ENCODE data around the gene CALCOCO1.
A peak's percentile ranks its signal among the peaks of the same experiment; 100 is the strongest.
"Not testable (repeated sequence)": the region's sequence is repeated elsewhere in the genome, so short reads cannot be mapped to it uniquely, and the experiment has no call there.

Gene CALCOCO1, protein sequence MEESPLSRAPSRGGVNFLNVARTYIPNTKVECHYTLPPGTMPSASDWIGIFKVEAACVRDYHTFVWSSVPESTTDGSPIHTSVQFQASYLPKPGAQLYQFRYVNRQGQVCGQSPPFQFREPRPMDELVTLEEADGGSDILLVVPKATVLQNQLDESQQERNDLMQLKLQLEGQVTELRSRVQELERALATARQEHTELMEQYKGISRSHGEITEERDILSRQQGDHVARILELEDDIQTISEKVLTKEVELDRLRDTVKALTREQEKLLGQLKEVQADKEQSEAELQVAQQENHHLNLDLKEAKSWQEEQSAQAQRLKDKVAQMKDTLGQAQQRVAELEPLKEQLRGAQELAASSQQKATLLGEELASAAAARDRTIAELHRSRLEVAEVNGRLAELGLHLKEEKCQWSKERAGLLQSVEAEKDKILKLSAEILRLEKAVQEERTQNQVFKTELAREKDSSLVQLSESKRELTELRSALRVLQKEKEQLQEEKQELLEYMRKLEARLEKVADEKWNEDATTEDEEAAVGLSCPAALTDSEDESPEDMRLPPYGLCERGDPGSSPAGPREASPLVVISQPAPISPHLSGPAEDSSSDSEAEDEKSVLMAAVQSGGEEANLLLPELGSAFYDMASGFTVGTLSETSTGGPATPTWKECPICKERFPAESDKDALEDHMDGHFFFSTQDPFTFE

DNA sequence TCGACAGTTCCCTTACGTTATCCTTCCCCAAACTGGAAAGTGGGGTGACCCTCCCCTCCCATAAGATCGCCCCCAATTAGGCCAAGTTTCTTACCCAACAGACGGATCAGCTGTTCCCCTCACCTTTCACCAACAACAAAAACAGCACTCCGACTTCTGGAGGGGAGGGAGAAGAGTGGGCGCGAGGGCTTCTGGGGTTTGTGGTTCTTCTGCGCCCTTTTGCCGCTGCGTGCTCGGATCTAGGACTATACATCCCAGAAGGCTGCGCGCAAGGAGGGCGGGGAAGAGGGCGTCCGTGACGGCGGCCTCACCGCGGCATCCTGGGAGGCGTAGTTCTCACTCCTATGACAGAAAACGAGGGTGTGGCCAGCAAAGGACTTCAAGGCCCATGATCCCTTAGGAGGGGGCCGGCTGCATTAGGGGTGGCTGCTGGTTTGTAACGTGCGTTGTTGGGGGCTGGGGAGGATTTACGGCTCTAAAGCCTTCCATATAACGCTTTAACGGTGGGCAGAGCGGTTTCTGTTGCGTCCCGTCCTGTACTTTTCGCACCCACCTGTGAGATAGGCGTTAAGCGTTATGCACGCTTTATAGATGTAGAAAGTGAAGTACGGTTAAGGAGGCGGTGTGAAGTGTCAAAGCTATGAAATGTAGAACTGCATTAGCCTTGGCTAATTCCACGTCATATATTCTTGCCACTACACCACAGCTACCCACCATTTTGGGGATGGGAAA, at the start of gene CALCOCO1:
TSS of gene CALCOCO1 (minus strand) at position 143 of the 732 bp plus-strand sequence. CDS start 2,210 bp downstream, outside the sequence.
- DNase-seq = peak; percentile 97

- no peak for DNase-seq
Measured at GRCh38 chr12:53776872-53777271, 49.6 kb upstream of the CALCOCO1 start.

- no peak for DNase-seq
Measured at GRCh38 chr12:53775478-53776145, 48.4 kb upstream of the CALCOCO1 start.

DNA sequence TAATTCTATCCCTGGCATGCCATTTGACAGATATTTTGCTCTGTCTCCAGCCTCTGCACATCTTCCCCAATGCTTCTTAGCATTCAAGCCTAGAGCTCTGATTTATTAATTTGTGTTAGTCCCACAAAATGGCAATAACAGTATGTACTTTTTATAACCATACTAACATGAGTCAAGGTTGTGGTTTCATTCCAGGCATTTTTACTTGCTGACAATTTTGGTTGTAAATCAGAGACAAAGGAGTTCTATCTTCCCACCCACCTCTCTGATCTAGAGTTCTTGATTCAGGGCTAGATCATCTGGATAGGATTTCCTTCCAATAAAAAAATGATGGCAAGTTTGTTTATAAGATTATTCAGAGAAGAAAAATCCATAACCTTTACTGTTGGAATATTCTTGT, 43.0 kb upstream of the CALCOCO1 start:
- DNase-seq = no peak

GRCh38 chr12:53768976-53769375, 41.7 kb upstream of the CALCOCO1 start:
- no peak for DNase-seq

DNA sequence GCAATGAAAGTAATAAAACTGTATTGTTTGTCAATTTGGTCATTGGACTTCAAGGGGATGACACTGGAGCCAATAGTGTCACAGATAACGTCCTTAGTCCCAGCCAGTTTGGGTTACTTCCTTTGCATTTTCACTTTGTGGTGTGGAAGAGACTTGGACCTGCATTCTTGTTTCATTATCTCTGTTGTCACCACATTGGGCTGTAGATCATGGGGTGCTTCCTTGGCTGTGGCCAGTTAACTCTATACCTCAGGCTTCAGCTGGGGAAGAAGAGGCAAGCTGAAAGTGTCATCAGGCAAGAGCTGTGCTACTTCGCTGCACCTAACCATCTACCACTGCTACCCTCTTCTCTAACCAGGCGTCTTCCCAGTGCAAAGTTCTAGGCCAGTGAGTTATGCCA, 39.6 kb upstream of the CALCOCO1 start:
- DNase-seq = no peak

DNA sequence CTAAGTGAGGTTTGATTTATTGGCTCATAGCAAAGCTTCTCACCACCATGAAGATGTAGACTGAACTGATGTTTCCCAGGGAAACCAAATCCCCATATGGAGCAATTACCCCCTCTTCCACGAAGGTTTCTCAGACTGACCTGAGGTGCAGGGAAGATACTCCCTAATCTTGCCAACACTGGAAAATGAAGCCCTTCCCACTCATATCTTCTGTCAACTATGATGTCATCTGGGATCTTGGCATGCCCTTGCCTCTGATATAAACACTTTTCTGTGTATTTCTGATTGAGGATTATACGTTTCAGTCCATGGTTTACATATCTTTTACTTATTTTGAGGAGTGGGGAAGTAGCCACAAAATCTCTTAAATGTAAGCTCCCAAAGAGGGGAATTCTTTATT, 38.6 kb upstream of the CALCOCO1 start:
- no peak for DNase-seq

DNA sequence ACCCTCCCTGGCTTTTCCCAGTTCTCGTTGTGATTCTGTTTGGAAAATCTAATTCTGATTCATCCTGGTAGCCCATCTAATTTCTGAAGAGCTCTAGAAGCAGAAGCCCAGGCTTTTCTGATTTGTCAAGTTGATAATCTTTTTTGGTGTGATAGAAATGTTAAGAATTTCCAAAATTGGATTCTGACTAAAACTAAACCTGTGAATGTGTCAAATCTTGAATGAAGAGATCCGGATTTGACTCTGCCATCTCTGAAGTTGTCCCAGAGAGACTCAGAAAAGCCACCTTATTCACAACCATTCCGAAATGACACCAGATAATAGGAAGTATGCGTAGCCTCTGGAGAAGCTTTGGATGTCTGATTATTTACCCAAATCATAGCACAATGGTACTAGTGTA, 37.4 kb upstream of the CALCOCO1 start:
- no peak for DNase-seq

DNA sequence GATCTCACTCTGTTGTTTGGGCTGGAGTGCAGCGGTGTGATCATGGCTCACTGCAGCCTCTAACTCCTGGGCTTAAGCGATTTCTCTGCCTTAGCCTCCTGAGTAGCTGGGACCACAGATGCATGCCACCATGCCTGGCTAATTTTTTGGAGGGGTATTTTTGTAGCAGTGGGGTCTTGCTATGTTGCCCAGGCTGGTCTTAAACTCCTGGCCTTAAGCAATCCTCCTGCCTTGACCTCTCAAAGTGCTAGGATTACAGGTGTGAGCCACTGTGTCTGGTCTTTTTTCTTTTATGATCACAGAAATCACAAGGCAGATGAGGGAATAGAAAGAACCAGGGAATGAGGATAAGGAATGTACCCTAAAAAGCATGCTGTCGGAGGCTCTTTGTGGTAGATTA, 35.5 kb upstream of the CALCOCO1 start:
- DNase-seq = not testable (repeated sequence)

DNA sequence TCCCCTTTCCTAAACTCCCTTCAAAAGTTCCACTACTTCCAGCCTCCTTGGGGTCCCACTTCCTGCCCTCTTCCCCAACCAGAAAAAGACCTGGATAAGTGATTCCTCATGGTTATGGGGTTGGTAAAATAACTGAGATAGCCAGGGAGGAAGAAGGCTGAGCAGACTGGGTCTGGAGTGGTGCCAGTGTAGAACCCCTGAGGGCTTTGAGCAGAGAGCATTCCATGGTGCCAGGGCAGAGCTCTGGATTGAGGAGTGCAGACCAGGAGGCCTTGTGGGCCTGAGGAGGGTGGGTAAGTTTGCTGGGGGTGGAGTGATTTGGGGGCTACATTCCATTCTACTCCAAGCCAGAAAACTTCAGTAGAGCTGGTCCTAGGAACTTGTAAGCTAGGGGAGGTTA, 34.1 kb upstream of the CALCOCO1 start:
- DNase-seq = no peak

- no peak for DNase-seq
Measured at GRCh38 chr12:53759261-53759660, 32.0 kb upstream of the CALCOCO1 start.

- DNase-seq = no peak
Measured at GRCh38 chr12:53758730-53759103, 31.5 kb upstream of the CALCOCO1 start.

DNA sequence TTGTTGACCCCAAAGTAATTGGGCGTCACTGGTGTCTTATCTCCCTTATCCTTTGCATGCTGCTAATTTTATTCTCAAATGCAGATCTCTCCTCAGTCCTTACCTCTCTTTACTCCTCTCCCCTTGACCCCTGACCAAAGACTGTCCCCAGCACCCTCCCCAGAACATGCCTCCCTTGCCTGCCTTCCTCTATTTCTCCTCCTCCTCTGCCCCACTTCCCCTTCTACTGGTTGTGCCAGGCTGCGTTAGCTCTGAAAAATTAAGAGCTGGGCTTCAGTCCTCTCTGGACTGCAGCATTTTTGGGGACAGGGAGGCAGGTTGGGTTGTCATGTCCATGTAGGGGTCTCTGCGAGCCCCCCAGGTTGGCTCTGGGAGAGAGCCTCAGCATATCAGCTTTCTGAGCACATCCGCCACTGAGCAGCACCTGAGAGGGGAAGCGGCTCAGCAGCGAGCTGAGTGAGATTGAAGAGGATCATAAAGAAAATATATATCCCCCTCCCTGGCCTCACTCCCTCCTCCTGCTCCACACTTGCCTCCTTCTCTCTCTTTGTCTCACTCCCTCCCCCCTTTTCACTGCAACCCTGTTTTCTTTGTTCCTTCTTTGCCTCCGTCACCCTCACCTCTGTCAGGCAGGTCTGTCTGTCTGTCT, 31.0 kb upstream of the CALCOCO1 start:
- DNase-seq = no peak

DNA sequence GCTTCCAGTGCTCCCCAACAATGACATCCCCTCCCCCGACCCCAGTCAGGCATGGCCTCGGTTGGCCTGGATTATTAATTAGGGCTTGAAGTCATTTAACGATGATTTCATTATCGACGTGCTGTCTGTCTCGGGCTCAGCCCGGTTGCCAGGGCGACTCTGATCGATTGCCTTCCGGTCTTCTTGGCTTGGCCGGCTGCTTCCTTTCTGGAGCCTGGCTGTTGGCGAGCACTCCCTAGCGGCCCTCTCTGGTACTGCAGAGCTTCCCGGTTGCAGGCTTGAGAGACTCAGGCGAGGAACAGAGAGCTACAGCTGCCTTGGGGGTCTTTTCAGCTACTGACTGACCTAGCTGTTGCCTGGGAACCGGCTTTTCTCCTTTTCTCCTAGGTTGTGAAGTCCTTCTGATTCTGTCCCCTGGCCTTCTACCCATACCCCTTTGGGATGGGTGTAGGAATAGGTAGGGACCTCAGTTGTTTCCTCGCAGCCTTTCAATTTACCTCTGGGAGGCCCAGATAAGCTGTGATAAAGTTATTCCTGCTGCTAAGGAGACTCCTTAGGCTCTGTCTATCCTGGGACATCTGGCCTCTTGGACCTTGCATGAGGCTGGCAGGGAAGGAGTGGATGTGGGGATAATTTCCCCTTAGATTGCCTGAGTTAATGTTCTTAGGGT, 30.0 kb upstream of the CALCOCO1 start:
- DNase-seq = peak; percentile 19

- DNase-seq = no peak
Measured at GRCh38 chr12:53756300-53757100, 29.2 kb upstream of the CALCOCO1 start.

DNA sequence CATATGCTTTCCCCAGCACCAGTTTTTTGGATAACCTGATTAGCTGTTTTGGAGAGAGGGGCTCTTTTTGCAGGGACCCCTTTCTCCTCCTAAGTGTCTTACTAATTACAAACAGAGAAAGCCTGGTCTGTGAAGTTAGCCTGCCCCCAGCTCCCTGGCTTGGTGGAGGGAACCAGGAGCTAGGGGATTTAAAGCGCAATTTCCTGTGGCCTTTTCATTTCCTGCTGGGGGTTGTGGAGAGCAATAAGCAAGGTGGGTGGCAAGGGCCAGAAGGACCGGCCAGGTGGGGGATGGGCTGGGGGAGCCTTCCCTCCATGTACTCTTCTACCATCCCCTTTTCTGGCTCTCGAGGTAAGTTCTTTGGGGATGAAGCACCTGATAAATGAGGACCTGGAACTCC, 28.6 kb upstream of the CALCOCO1 start:
- DNase-seq = no peak

DNA sequence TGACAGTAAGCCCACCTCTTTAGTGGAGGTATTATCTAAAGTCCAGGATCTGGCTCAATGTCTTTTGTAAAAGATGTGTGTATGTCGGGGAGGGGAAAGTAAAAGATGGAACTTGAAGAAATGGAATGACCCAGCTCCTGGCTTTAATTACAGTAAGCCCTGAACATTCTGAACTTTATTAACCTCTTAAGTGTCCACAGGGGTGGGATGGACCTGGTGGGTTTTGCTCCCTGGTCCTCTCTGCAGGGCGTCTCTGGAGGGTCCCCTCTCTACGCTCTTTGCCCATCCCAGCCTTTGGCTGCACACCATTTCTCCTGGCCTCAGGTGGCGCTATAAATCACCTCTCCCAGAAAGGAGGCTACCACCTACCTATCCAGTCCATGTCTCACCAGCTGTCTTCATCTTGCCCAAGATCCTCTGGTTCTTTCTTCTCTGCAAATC, 28.2 kb upstream of the CALCOCO1 start:
- DNase-seq = no peak

DNA sequence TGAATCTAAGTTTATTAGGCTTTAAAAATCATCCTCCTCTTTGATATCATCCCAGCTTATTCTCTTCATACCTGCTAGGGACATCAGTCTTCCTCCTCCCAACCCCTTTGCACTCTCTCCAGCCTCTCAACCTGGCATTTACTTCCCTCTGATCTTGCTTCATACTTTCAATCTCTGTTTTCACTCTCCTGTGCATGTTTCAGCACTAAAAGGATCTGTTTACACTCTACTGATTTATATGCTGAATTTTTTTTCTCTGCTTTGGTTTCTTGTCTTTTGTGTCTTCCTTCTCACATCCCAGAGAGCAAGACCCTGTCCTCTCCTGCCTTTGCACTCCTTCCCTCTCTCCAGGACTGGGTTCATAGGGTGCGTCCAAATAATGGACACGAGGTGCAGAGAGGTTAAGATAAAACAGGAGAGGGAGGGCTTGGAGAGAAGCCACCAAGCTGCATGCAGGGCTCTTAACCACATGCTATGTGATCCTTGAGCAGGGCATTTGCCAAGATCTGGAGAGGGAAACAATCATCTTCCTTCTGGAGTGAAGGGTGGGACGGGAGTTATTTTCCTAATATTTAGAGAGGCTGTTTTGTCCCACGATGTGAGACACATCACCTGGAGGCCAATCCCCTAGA, 27.5 kb upstream of the CALCOCO1 start:
- no peak for DNase-seq

DNA sequence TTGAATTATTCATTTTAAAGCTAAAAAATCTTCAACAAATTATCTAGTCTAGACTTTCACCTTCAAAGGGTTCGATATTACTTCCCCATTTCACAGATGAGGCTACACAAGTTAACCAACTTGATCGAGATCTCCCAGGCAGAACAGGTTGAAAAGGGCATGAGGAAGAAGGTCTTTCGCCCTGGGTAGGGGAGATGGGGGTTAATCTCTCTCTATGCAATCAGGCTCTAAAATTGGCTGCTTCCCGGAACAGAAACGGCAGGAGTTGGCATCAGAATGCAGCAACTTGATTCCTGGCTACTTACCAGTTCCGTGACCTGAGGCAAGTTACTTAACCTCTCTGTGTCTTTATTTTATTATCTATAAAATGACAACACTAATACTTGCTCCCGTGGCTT, 26.9 kb upstream of the CALCOCO1 start:
- DNase-seq = no peak

DNA sequence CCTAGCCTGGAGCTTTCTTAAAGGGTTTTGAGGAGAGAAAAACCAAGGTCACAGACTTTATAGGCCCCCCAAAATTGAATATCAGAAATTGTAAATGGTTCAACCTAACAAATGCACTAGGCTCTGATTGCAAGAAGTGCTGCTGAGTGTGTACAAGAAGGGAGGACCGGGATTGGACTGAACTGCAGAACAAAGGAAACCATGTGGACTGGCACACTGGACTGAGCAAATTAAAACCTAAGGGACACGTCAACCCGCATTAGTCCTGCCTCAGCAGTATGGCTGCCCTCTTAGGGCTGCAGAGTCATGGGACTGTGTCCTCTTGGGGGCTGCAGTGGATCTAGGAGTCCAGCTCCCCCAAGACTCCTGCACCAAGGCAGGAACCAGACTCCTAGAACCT, 25.4 kb upstream of the CALCOCO1 start:
- DNase-seq = no peak

- no peak for DNase-seq
Measured at GRCh38 chr12:53752192-53752601, 24.9 kb upstream of the CALCOCO1 start.

All from GDM1 (cell line).